GM12873 (cell line): ENCODE results near the gene GOLGA6B.
"Not testable (repeated sequence)": the region's sequence is repeated elsewhere in the genome, so short reads cannot be mapped to it uniquely, and the experiment has no call there.

Source experiments
- TF ChIP-seq, protein P1 (sequence below): IDR thresholded peaks from 2 replicates; pipeline ENCODE4 v1.5.1; 2012; ENCODE audit warnings: low read depth, mild to moderate bottlenecking, moderate library complexity, low read length, control low read depth; ENCODE audit not compliant: insufficient read depth; ENCODE audit errors: missing control alignments

The GOLGA6B gene, protein sequence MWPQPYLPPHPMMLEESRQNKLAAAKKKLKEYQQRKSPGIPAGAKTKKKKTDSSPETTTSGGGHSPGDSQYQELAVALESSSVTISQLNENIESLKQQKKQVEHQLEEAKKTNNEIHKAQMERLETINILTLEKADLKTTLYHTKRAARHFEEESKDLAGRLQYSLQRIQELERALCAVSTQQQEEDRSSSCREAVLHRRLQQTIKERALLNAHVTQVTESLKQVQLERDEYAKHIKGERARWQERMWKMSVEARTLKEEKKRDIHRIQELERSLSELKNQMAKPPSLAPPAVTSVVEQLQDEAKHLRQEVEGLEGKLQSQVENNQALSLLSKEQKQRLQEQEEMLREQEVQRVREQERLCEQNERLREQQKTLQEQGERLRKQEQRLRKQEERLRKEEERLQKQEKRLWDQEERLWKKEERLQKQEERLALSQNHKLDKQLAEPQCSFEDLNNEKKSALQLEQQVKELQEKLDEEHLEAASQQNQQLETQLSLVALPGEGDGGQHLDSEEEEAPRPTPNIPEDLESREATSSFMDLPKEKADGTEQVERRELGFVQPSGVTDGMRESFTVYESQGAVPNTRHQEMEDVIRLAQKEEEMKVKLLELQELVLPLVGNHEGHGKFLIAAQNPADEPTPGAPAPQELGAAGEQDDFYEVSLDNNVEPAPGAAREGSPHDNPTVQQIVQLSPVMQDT

DNA sequence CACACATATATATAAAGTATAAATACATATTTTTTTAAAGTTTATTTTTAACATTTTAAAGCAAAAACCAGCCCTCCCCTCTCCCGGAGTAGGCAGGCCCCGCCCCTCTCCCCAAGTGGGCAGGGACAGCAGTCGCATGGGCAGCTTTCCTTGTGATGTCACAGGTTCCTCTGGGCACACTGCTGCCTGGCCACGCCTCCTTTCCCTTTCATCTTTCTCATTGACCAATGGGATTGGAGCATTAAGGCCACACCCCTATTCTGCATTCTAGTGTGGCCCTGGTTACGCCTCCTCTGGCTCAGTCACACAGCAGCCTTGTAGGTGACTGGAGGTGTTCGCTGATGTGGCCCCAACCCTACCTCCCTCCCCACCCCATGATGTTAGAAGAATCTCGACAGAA, at the start of gene GOLGA6B:
GOLGA6B (plus strand) TSS at position 301 of the 400 bp plus-strand sequence; CDS start at position 342, 41 bp downstream.
- TF ChIP-seq, protein P1, sequence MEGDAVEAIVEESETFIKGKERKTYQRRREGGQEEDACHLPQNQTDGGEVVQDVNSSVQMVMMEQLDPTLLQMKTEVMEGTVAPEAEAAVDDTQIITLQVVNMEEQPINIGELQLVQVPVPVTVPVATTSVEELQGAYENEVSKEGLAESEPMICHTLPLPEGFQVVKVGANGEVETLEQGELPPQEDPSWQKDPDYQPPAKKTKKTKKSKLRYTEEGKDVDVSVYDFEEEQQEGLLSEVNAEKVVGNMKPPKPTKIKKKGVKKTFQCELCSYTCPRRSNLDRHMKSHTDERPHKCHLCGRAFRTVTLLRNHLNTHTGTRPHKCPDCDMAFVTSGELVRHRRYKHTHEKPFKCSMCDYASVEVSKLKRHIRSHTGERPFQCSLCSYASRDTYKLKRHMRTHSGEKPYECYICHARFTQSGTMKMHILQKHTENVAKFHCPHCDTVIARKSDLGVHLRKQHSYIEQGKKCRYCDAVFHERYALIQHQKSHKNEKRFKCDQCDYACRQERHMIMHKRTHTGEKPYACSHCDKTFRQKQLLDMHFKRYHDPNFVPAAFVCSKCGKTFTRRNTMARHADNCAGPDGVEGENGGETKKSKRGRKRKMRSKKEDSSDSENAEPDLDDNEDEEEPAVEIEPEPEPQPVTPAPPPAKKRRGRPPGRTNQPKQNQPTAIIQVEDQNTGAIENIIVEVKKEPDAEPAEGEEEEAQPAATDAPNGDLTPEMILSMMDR = not testable (repeated sequence)

DNA sequence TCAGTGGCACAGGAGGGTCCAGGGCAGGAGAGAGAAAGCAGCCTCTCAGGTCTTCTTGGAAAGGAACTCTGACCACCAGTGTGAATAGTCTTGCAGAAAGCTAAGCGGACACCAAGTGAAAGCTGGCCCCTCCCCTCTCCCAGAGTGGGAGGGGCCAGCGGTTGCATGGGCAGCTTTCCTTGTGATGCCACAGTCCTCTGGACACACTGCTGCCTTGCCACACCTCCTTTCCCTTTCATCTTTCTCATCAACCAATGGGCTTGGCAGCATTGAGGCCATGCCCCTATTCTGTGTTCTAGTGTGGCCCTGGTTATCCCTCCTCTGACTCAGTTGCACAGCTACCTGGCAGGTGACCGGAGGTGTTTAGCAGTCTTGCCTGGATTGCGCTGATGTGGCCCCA, 49.7 kb upstream of the GOLGA6B start:
- TF ChIP-seq, protein P1 = no peak

DNA sequence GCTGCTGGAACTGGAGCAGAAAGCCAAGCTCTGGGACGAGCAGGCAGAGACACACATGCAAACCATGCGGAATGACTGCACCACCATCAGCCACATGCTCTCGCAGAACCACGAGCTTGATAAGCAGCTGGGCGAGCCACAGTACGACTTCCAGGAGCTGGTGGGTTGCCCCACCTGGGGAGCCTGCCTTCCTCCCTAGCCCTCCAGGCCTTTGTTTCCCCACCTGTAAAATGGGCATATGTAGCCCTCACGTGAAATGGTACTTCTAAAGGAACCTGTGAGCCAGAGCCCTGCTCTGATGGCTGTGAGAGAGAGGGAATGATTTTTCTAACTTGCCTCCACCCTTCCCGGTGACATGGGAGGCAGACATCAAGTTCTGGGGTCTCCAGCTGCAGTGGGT, 44.6 kb upstream of the GOLGA6B start:
- TF ChIP-seq, protein P1 = no peak

DNA sequence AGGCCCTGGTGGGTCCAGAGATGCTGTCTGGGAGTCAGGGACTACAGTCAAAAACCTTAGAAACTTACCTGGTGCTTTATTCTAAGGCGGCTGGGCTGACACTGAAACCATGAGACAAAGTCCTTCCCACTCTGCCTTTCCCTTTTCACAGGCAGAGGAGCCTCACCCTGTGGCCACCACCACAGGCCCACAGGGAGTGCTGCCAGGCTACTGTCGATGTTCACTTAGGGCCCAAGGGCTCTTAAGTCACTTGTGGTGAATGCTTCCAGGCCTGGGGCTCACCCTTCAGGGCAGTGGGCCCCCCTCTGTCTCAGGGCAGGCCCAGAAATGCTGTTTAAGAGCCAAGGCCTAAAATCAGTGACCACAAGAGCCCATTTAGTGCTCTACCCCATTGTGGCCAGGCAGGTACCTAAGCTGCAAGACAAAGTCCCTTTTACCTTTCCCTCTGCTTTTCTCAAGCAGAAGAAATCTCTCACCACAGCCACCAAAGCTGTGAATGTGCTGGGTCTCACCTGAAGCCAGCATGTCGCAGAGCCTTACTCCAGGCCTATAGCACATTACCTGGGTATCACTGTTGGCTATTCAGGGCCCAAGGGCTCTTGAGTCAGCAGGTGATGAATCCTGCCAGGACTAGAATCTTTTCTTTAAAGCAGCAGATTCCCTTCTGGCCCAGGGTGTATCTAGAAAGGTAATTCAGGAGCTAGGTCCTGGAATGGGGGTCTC, 39.5 kb upstream of the GOLGA6B start:
- TF ChIP-seq, protein P1 = no peak

DNA sequence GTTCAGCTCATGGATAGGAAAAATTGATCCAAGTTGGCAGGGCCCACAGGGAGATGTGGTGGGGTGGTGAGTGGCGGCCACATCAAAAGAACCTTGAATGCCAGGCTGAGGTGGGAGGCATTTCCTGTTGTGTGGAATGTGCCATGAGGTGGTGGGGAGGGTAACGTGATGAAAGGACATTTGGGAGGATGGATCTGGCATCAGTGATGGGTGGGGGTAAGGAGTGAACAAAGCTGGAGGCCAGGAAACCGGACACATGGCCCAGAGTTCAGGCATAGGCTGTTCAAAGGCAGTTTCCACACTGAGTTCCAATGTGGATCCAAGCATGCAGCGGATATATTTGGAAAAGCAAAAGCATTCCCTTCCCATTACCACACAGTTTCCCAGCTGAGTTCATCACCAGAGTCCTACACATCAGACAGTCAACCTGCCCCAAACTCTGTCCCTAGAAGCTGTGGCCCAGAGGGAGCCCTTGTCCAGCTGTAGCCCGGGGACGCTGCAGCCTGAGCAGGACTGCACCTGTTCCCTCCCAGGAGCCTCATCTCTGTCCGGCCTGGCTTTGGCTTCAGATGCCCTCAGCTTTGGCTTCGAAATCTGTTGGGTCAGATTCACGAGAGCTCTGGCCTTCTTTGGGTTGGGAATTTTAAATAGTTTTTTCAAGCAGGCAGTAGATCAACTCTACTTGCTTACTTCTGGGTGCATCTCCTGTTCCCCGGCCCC, 37.8 kb upstream of the GOLGA6B start:
- TF ChIP-seq, protein P1 = no peak

DNA sequence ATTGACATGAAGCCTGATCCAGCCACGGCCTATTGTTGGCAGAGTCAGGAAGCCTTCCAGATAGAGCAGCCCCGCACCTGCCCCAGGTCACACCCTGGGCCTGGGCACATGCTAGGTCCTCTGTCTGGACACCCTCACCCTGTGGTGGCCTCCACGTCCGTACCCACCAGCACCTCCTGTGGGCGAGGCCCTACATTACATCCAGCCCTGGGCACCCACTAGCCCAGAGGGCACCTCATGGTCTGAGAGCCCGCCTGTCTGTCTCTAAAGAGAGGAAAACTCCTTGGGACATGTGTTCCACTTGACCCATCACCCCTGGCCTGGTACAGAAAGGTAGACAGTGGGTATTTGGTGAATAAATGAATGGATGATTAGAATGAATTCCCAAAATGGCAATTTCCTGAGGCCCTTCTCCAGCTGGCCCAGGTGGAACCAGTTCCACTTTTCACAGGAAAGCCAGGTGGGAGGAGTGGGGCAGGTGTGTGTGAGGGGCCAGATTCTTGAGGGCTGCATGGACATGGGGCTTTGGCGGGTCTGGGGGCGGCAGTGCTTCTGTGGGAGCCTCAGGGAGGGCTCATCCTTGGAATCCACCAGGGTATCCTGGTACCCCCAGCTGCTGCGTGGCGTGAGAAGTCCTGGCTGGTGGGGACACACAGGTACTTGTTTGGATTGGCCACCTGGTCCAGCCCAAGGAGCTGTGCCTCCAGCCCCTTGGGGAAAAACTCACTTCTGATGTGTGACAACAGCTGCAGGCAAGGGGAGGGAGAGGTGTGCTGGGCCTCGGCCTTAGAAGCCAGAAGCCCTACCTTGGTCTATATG, 26.0 kb upstream of the GOLGA6B start:
- TF ChIP-seq, protein P1 = peak; percentile 50
